GM18861 (cell line): ENCODE measurements around the gene MAPK10.
"Not testable (repeated sequence)": the region's sequence is repeated elsewhere in the genome, so short reads cannot be mapped to it uniquely, and the experiment has no call there.

Source experiments
- ATAC-seq: cut with Tn5 transposase; IDR thresholded peaks from one replicate; pipeline ENCODE4 v1.9.1; 2021; ENCODE audit not compliant: unreplicated experiment

MAPK10 gene

DNA sequence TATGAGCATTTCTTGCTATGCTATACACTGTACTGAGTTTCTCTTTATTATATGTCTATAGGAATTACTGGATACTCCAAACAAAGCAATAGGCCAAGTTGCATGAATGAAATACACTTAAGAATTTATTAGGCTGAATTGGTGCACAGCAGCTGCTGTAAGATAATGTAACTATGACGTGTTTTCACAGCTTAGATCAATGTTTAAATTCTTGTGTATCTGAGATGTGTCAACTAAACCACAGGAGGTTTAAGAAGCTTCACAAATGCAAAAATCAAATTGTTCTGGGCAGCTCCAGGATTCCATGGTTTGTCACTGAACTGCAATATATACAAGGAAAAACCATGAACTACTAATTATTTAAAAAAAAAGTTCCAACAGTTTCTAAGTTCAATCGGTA lies 156.7 kb downstream of the MAPK10 start:
- ATAC-seq, result no peak

DNA sequence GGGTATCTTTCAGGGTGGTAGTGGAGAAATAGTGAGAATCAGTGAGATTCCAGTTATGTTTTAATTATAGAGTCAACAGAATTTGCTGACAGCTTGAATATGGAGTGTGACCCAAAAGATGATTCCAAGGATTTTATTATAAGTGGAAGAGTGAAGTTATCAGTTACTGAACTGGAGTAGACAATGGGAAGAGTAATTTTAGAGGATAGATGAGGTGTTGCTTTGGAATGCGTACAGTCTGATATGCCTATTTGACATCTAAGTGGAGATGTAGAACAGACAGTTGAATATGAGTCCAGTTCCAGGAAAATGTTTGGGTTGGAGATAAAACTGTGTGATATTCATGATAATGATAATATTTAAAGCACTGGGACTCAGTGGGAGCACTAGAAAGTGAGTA lies 174.2 kb downstream of the MAPK10 start:
- ATAC-seq, result no peak

DNA sequence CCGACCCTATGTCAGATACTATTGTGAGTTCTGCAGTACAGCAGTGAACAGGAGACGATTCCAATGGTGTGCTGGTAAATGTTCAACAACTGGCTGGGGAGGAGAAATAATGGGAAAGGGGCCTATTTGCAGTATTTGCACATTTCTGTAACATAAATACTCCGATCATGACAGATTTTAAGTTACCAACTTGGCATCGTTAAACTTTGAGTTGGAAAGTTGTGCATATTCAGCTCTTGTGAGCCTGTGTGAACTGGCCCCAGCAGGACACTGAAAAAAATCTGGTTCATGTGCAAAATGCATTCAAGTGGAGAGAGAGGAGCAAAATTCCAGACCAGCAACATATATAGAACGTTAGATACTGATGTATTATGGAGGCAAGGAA lies 175.0 kb downstream of the MAPK10 start:
- ATAC-seq, result no peak

DNA sequence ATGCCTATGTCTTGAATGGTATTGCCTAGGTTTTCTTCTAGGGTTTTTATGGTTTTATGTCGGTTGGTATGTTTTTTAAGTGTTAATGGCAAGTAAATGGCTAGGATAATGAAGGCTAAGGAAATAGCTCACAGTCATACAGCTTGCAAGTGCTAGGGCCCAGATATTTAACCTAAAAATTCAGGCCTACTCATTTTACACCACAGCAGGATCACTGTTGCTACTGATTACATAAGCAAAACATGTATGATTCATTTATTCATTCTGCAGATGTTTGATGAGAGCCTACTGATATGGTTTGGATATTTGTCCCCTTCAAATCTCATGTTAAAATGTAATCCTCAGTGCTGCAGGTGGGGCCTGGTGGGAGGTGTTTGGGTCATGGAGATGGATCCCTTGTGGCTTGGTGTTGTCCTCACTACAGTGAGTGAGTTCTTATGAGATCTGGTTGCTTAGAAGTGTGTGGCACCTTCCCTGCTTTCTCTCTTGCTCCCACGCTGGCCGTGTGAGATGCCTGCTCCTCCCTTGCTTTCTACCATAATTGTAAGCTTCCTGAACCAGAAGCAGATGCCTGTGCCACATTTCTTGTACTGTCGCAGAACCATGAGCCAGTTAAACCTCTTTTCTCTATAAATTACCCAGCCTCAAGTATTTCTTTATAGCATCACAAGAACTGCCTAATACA lies 175.5 kb downstream of the MAPK10 start:
- ATAC-seq, result no peak

DNA sequence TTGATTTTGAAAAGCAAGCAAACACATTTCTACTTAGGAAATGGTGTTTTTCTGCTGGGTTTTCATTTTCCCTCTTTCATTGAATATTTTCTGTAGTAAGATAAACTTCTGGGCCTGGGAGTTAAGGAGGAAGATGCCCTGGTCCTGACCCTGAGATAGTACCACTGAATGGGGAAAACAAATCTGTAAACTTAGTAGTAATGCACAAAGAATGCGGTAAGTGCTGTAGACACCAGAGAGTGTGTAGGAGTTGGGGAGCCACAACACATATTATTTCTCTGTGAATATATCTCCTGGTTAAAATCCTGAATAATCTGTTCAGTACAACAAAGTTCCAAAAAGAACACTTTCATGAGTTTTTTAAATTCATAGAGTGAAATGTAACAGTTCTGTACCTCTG lies 178.3 kb downstream of the MAPK10 start:
- no peak for ATAC-seq

DNA sequence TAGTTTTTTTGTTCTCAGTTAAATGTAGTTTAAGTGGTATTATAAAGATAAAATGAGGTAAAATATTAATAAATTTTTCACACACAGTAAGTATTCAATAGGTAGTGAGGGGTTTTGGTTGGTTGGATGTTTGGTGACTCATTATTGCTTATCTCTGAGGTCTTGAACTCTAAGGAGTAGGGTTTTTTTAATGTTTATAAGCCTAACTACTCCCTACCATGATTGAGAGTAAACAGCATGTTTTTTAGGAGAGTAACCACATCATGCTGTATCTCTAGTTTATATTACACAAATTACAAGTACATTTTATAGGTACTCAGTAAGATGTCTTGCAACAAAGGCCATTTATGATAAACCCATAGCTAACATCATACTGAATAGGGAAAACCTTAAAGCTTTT lies 181.6 kb downstream of the MAPK10 start:
- no peak for ATAC-seq

DNA sequence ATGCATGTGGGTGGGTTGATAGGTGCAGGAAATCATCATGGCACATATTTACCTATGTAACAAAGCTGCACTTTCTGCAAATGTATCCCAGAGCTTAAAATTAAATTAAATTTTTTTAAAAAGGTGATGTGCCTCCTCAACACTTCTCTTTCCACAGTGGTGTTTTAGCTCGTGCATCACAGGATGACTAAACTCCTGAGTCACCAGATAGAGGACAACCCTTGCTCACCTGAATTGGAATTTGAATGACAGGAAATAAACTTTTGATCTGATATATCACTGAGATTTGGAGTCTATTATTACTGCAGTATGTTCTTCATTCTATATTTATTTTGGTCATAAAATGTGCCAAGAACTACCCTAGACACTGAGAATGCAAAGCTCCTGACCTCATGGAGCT lies 185.3 kb downstream of the MAPK10 start:
- ATAC-seq, result no peak

DNA sequence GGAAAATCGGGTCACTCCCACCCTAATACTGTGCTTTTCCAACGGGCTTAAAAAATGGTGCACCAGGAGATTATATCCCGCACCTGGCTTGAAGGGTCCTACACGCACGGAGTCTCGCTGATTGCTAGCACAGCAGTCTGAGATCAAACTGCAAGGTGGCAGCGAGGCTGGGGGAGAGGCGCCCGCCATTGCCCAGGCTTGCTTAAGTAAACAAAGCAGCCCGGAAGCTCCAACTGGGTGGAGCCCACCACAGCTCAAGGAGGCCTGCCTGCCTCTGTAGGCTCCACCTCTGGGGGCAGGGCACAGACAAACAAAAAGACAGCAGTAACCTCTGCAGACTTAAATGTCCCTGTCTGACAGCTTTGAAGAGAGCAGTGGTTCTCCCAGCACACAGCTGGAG lies 191.5 kb downstream of the MAPK10 start:
- not testable (repeated sequence) for ATAC-seq

DNA sequence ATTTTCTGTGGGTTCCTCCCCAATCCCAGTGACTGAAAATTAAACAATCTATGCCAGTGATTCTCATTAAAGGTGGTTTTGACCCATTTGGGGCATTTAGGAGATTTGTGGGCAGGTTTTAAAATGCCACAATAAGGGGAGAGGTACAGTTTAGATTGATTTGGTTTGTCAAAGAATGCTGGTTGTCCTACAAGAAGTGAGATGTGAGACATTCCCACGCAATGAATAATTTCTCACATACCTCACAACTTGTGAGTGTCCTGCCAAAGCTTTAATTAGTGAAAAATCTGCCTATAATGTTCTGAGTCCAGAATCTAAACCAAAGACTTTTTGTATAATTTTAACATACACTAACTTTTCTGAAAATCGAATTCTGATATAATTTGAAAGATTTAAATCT lies 199.4 kb downstream of the MAPK10 start:
- no peak for ATAC-seq

DNA sequence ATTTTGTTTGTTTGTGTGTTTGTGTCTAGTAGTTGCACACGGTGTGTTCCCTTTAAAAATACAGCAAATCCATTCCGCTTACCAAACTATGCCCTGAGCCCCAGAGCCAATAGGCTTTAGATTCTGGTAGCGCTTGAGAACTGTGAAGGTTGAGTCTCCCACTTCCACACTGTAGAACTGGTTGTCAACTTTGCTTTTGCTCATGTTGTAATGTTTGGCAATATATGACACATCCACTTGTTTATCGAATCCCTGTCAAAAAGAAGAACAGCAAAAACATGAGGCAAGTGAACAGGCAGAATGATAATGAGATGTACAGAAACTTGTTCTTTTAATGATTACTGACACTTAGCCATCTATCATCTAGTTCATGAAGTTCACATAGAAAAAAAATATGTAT lies 200.6 kb downstream of the MAPK10 start:
- ATAC-seq, result no peak

DNA sequence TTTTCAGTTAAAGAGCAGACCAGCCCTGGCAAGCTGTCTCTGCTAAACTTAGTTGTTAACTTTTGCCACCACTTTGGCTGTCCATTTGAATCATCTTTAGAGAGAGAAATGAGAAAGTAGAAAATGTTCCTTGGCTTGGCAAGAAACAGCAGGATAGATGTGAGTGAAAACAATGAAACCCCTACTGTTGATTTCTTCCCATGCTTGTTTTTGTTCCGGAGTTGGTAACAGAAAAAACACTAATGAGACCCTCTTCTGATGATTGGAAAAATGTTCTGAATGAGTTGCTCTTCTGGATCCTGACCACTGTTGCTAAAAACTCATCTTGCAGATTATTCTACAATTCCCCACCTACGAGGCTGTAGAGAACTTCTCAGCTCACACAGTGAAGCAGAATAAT lies 203.3 kb downstream of the MAPK10 start:
- no peak for ATAC-seq

DNA sequence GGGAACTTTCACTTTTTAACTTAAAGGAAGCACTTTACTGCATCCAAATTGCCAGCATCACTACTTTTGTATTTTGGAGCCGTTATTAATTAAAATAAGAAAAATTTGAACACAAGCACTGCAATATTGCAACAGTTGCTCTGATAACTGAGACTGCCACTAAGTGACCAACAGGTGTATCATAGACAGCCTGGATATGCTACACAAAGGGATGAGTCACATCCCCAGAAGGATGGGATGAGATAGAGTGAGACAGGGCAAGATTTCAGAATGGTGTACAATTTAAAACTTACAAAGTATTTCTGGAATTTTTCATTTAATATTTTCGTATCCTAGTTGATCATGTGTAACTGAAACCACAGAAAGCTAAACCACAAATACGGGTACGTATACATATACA lies 204.1 kb downstream of the MAPK10 start:
- ATAC-seq, result no peak

DNA sequence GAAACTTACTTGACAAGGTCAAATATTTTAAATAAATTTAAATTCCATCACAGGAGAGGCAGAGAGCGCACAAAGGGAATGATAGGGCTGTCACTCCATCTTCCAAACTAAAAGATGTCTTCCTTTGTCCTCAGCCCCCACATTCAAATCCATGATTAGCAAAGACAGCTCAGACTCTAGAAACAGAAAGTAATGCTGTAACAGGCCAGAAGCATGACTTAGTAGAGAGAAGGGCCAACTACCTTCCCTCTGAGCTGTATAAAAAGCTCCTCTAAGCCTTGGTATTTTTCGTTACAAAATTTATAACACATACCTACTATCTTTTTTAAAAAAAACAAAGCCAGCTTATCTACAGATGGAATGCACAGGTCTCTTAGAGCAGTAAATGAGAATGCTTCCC lies 207.4 kb downstream of the MAPK10 start:
- ATAC-seq, result no peak

DNA sequence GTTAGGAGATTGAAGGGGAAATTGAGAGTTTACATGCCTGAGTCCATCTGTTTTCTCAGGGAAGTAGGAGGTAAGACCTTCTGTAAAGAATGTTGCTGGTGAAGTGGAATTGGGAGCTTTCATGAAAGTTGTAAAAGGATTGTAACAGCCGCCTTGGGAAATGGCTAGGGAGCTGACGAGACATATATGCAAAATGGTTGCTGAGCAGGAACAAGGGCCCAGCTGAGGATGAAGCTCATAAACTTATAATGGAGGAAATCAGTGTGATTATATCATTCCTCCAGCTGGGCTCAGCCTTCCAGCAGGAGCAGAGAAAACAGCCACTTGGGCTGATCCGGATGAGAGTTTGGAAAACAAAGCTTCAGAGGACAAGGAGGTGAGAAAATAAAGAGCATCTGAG lies 208.7 kb downstream of the MAPK10 start:
- no peak for ATAC-seq

DNA sequence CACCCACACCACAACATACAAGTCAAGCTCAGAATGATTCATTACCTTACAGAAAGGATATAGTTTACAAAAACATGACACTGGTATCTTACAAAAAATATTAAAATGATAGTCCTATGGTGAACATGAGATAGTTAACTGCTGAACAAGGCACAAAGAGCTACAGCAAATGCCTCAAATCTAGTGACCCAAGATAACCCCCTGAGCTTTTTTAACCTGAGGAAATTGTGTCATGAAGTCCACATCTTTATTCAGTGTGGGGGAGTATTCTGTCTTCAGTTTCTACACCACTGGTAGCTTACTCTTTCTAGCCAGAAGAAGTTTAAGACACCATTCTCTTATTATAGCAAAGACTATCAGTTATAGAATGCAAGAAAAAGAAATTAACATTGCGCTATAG lies 218.7 kb downstream of the MAPK10 start:
- ATAC-seq, result no peak

DNA sequence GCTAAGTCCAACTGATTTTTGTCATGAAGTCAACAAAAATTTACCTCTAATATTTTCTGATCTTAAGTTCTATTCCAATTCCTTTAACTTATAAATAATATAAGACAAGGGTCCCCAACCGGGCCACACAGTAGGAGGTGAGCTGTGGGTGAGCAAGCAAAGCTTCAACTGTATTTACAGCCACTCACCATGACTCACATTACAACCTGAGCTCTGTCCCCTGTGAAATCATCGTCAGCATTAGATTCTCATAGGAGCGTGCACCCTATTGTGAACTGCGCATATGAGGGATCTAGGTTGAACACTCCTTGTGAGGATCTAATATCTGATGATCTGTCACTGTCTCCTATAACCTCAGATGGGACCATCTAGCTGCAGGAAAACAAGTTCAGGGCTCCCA lies 227.4 kb downstream of the MAPK10 start:
- no peak for ATAC-seq

DNA sequence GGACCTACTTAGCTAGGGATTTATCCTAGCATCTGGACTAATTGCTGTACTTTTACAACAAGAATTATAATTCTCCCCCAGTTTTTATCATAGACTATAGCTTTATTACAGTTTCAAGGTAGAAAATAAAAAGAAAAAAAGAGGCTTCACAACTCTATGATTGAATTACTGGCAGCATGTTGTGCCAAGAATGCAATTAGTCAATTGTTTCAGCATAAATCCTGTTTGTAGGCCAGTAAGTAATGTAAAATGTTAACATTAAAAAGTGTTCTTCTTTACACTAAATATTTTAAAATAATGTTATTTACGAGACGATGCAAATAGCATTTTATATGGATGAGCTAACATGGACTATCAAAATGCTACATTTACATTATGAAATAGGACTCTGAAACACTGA lies 228.4 kb downstream of the MAPK10 start:
- no peak for ATAC-seq

DNA sequence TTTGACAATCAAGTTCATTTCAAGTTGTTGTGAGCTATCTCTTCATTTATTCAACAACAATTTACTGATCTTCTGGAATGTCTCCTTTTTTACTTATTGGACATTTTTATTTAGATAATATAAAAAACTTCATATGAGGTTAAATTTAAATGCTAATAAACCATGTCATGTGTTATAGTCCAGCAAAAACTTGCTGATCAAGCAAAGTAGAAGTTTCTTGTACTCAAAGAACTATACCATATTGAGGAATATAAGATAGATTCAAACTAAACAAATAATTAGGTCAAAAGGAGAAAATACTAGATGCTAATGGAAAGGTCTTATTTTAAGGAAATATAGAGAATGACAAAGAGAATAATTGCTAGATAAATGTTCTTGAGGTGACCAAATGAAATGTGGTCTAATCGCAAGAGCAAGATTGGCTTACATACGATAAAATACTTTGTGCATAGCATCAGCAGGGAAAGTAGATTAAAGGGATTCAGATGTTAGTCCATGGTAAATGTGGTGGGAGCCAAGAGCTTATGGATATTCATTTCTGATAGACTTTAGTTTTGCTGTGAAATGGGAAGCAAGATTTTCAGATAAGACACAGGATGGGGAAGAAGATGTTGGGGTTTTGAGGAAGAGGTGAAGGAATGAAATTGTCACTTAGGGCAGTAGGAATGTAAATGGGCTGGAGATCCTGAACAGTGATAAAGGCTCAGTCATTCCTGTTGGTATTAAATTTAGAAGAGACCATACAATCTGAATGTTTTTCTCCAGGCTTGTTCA lies 229.5 kb downstream of the MAPK10 start:
- no peak for ATAC-seq

DNA sequence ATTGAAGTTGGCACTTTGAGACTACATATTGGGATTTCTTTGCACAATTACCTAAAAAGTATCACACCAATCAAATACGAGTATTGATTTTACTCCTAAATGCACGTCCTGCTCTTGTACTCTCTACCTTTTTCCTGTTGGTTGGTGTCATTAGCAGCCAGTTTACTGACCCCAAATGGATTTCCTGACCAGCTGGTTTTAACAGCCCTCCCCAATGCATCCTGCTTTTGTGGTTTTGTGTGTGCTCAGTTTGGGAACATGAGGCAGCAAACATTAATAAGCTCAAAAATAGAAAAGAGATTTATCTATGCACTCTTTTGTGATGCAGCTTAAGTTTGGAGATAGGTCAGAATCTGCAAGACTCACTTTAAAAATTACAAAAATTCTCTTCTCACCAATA lies 230.3 kb downstream of the MAPK10 start:
- ATAC-seq, result no peak

DNA sequence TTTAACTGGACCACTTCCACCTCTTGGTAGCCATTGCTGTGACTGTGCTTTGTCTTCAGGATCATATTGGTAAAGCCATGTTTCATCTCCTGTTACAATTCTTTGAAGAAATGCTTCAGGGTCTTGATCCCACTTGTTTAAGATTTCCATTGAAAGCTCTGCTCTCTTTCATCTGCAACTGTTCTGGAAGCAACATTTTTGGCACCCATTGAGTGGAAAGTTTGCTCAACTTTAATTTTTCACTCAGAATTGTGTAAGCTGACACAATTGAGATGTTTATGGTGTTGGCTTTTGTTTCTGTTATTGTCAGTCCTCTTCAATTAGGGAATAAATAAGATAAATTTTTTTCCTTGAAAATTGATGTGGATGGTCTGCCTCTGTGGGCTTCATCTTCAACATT lies 237.4 kb downstream of the MAPK10 start:
- no peak for ATAC-seq

DNA sequence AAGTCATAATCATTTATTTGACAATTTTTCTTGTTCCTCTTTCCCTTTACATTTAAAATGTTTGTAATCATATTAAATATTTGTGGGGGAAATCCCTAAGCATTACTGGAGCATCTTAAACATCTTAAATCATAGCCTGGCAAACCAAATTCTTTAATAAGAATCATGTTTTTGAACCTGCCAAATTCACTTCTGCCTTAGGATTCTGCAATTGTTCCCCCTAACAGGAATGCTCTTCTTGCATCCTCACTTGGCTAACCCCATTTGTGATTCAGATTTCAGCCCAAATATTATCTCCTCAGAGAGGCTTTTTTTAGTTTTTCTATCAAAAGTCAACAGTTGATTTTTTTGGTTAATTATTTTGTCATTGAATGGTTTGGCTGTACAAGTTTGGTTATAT lies 241.1 kb downstream of the MAPK10 start:
- no peak for ATAC-seq

DNA sequence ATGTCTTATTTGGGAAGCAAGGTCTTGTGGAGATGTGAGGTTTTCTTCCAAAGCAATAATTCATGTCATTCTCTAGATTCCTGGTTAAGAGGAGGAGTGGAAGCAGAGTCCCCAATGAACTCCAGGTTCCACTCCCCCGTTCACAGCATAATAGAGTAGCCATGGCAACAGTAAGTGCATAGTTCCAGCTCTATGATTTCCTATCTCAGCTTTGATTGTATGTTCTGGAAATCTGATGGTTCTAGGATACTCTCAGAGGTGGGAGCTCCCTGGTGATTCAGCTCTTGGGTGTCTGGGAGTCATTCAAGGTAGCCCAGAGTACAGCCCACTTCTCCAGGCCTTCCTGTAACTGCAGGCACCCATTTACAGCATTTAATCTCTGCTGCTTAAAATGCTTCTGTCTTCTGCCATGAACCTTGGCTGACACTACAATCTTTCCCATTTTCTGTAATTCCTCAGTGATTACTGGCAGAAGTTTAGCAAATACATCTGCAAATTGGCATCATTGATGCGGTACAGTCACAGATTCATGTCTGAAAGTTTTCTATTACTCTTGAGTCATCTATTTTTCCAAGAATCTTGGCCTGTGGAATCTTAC lies 242.0 kb downstream of the MAPK10 start:
- ATAC-seq, result no peak
